Tibial nerve (tissue), 4 donors: ENCODE results near the gene BFSP1.
A peak's percentile ranks its signal among the peaks of the same experiment; 100 is the strongest.

Experiments
- CTCF ChIP-seq, 5 experiments: fragments of 200-600 bp in 3 of 5; fragments of 450-650 bp in 2 of 5; sonication (generic) in 3 of 5; IDR thresholded peaks; one replicate each; pipeline ENCODE4 v1.5.1; 2016 to 2019; ENCODE audit warnings: antibody characterized with exemption in 5 of 5, mild to moderate bottlenecking in 3 of 5, moderate library complexity in 2 of 5
- EP300 ChIP-seq, 2 donors: sonication (generic); formaldehyde crosslinking; IDR thresholded peaks; one replicate each; pipeline ENCODE4 v1.6.1; 2017; ENCODE audit warnings: antibody characterized with exemption in 2 of 2, mild to moderate bottlenecking in 1 of 2
- POLR2A ChIP-seq, 2 donors: fragments of 450-650 bp; IDR thresholded peaks; one replicate each; pipeline ENCODE4 v1.6.1; 2017; ENCODE audit warnings: antibody characterized with exemption in 2 of 2, mild to moderate bottlenecking in 2 of 2, moderate library complexity in 2 of 2

GRCh38 chr20:17569616-17570346 lies 38.6 kb upstream of the BFSP1 start, which contains the start of gene DSTN:
- TF ChIP-seq POLR2A (IDR thresholded peaks at IDR 0.05) (peak; percentile 96 to 97), EP300 (IDR thresholded peaks at IDR 0.05) (peak; percentile 47 to 98), CTCF (IDR thresholded peaks at IDR 0.05) (peak in 1 of 5 experiments; percentile 43)
